GM12873 (cell line): ENCODE measurements around the gene RUSC2.

ENCODE experiments used
- TF ChIP-seq, protein P1 (sequence below): IDR thresholded peaks from 2 replicates; pipeline ENCODE4 v1.5.1; 2012; ENCODE audit warnings: low read depth, mild to moderate bottlenecking, moderate library complexity, low read length, control low read depth; ENCODE audit not compliant: insufficient read depth; ENCODE audit errors: missing control alignments

The RUSC2 gene

DNA sequence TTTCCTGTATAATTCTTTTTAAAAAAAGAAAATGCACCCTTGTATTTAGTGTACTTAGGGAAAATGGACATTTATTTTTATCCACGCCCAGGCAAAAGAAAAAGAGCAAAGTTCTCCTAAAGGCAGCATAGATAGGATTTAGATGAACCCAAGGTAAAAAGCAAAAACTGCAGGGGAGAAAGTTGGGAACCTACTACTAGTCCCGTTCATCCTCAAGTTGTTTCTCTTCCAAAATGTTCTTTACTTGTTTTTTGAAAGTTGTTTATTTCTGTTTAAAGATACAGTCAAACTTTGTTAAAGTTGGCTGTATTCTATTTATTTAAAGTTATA lies 9.8 kb downstream of the RUSC2 start:
- TF ChIP-seq, protein P1, sequence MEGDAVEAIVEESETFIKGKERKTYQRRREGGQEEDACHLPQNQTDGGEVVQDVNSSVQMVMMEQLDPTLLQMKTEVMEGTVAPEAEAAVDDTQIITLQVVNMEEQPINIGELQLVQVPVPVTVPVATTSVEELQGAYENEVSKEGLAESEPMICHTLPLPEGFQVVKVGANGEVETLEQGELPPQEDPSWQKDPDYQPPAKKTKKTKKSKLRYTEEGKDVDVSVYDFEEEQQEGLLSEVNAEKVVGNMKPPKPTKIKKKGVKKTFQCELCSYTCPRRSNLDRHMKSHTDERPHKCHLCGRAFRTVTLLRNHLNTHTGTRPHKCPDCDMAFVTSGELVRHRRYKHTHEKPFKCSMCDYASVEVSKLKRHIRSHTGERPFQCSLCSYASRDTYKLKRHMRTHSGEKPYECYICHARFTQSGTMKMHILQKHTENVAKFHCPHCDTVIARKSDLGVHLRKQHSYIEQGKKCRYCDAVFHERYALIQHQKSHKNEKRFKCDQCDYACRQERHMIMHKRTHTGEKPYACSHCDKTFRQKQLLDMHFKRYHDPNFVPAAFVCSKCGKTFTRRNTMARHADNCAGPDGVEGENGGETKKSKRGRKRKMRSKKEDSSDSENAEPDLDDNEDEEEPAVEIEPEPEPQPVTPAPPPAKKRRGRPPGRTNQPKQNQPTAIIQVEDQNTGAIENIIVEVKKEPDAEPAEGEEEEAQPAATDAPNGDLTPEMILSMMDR, result no peak

DNA sequence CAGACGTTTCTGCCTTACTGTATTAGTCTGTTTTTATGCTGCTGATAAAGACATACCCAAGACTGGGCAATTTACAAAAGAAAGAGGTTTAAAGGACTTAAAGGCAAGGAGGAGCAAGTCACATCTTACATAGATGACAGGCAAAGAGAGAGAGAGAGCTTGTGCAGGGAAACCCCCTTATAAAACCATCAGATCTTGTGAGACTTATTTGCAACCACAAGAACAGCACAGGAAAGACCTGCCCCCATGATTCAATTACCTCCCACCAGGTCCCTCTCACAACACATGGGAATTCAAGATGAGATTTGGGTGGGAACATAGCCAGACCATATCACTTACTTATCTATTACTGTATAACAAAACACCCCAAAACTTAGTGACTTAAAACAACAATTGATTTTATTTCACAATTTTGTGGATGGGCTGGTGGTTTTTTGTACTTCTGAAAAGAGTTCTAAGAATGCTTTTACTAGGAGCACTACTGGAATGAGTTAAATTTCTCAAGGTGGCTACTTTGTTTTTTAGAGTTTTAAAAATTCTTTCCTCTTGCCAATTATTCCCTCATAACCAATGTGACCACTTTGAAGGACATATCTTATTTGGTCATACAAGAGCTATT lies 10.3 kb downstream of the RUSC2 start:
- TF ChIP-seq, protein P1, result no peak

DNA sequence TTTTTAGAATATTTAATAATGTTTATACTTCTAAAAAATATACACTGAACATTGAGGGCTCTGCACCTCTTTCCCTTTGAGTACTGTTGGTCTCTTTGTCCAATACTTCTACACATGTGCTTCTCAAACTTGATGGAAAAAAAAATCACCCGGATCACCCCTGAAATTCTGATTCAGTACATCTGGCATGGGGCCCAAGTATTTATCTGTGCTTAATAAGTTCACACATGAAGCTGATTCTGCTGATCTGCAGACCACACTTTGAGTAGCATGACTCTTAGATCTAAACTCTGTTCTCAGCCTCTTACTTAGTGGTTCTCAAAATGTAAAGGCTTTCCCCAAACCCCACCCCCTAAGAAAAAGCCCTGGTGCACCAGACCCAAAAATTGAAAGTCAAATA lies 12.0 kb downstream of the RUSC2 start:
- TF ChIP-seq, protein P1, result no peak

DNA sequence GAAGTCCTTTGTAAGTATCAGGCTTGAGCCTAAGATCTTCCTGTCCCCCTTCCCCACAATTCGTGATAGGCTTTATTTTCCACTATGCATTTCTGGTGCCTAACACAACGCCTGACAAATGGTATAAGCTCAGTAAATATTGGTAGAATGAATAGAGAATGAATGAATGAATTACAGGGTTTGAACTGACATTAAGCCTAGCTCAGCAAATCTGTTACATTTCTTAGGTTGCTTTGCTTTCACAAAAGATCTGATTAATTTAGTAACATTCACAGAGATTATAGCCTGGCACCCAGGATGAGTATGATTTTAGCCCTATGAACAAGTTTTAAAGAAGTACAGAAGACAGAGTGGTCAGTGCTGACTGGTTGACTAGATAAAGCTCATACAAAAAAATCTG lies 16.4 kb downstream of the RUSC2 start:
- TF ChIP-seq, protein P1, result no peak

DNA sequence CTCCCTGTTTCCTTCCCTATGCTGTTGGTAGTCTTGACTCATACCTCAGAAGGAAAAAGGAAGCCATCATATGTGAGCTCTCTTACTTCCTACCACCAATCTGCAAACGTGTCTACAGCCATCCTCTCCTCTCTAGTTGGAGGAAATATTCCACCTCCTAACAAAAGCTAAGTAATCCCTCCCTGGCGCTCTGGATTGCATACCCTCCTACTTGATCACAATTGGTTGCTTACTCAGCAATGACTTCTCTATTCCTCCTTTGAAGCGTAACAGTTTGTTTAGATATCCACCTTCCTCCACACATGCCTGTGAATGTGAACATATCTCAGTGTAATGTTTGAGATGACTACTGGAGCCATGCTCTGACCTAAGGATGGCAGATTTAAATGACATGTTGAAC lies 18.2 kb downstream of the RUSC2 start:
- TF ChIP-seq, protein P1, result no peak

DNA sequence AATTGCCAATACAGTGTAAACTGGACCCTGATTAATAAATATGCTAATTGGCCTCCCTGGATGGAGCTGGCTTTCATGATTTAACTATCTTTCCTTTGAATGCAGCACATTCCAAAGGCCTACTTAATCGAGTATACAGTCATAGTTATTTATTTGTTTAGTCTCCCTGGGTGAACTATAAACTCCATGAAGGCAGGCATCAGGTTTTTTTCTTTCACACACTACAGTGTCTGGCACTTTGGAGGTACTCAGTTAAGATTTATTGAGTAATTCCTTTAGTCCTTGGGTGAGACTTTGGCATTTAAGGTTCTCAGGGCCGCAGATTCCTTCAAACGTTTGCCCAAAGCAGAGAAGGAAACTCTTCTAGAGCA lies 20.5 kb downstream of the RUSC2 start:
- TF ChIP-seq, protein P1, result no peak

DNA sequence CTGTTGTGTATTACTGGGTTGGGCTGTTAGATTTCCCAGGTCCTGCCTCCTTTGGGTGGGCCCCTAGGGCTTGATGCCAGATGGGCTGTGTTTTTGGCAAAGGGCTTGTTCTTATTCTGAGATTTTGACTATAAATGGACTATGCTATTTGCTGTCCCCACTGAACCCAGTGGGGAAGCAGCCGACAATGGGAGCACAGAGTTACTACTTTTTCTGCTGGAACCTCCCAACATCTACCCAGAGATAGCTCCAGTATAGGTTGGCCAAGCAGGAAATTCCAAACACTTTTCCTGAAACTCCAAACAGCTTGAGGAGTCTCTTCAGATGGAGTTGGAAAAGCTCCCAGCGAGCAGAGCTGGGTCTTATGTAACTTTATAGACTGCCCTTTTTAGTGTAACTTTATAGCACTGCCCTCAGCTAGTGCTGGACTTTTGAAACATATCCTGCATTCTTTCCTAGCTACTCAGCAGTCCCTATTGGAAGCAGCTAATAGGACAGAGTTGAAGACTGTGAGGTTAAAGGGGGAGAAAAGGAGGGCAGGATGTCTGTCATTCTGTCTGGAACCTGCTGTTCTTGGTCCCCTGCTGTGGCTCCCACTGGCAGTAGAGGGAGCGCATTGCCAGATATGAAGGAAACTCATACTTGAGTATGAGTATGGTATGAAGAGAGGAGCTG lies 21.0 kb downstream of the RUSC2 start:
- TF ChIP-seq, protein P1, result peak; percentile 6
